GM19468 (cell line): ENCODE results near the gene ERMARD.

Source experiments
- ATAC-seq: cut with Tn5 transposase; IDR thresholded peaks from one replicate; pipeline ENCODE4 v1.9.1; 2021; ENCODE audit warnings: mild to moderate bottlenecking, moderate library complexity, moderate number of reproducible peaks; ENCODE audit not compliant: unreplicated experiment; ENCODE audit errors: extremely low read depth

Gene ERMARD

DNA sequence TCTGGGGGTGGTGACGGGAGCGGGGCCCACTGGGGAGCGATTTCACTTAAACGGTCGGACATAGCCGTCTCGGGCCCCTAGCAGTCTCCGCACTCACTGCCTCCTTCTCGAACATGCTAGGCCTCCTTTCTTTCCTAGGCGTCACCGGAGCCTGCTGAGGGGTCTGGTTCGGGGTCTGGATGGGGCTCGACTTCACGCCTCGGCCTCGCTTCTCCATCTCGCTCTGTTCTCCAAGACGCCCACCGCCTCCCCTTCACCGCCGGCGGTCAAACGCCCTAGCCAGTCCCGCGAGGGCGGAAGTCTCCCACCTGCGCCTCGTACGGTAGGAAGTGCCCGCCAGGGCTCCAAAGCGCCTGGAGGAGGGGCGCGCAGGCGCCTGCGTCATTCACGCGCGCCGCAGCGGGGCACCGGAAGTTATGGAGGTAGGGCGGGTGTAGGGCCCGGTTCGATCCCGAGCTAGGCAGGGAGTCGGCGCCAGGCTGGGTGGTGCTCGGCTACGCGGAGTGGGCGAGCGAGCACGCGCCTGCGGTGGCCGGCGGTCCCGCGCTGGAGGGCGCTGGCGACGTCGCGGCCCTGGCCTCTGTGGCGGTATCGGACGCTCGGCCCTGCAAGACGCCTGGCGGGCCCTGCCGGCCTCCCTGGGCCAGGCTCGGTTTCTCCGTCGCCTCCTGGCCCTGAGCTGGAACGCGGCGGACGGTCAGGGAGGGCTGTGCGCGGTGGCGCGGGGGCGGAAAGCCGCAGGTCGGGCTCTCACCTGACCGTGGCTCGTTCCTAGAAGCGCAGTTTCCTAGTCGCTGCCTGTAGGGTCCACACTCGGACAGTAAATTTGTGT lies at the start of gene ERMARD, which contains the start of gene DYNLT2:
Gene ERMARD (plus strand): TSS at position 381 of the 832 bp plus-strand sequence. CDS start 36 bp downstream, at position 417.
Gene DYNLT2 (minus strand): TSS at position 331 of the 832 bp plus-strand sequence. CDS start 114 bp downstream, at position 217.
- peak; percentile 96 for ATAC-seq

DNA sequence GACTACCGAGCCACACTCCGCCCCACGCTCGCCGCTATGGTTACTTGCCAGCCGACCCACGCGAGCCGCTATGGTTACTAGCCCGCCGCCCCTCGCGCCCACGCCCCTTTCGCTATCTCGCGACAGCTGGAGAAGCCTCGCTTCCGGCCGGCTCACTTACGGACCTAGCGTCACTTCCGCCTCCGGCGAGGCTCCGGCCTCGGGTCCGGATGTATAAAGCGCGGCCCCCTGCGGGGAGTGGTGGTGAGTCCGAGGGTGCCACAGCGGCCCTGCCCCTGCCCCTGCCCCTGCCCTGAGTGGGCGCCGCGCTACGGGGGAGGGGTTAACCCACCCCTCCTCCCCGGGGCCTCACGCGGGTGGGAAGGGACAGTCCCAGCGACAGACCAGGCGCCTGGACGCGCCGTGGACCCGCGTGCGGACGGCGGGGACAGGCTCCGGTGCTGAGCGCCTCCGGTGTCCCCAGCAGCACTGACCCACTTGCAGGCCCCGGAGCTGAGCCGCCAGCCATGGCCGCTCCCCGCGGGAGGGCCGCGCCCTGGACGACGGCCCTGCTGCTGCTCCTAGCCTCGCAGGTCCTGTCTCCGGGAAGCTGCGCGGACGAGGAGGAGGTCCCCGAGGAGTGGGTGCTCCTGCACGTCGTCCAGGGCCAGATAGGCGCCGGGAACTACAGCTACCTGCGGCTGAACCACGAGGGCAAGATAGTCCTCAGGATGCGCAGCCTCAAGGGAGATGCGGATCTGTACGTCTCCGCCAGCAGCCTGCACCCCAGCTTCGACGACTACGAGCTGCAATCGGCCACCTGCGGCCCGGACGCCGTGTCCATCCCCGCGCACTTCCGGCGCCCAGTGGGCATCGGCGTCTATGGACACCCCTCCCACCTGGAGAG lies 49.2 kb upstream of the ERMARD start, which contains the start of the genes C6orf120 and WDR27:
Gene C6orf120 (plus strand): TSS at position 173 of the 886 bp plus-strand sequence. CDS start 334 bp downstream, at position 507.
Gene WDR27 (minus strand): TSS at position 76 of the 886 bp plus-strand sequence. CDS start 13,024 bp downstream, outside the sequence.
- ATAC-seq = peak; percentile 97

DNA sequence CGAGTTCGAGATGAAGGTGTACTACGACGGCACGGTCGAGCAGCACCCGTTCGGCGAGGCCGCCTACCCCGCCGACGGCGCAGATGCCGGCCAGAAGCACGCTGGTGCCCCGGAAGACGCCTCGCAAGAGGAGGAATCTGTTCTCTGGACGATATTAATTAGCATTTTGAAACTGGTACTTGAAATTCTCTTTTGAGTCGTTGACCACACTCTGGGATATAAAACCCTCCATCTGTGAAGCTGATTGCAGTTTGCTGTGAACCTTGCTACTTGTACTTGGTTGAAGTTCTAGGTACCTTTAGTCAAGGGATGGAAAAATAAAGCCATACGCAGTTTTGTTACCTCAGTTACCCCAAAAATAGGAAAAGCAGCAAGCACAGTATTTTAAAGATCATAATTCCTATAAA lies 48.6 kb upstream of the ERMARD start:
- no peak for ATAC-seq

DNA sequence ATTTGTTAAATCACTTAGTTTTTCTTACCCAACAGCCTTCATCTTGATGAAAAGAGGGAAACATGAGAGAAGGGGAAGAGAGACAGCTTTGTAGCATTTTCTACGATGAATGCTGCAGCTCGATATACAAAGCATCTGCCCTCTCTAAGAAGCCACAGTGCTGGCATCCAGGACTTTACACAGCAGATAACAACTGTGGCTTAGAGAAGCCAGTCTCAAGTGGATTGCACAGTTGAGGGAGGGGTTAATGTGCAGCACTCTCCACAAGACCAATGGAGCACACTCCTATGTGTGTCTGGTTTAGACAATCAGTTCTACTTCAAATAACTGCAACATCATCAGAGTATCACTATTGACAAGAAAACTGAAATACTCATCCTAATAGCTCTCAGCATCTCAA lies 43.6 kb upstream of the ERMARD start:
- no peak for ATAC-seq

DNA sequence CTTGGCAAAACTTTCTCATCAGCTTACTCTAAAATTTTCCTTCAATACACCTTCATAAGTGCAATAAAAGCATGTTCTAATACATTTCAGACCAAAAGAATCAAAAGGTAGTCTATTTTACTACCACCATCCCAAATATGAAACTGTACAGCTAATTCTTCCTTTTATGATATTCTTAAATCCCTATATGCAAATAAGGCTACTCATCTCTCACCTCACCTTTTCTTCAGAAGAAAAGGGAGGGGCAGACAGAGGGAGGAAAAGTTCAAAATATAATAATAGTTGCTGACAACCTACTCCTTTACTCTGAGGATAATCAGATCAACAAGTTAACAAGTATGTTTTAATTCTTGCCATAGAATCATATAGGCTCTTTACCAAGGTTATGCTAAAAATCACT lies 42.1 kb upstream of the ERMARD start:
- ATAC-seq = no peak

GRCh38 chr6:169710009-169710408 lies 41.4 kb upstream of the ERMARD start:
- ATAC-seq = no peak

- ATAC-seq = no peak
Observed at GRCh38 chr6:169714178-169714577, 37.2 kb upstream of the ERMARD start.

GRCh38 chr6:169714595-169714994 lies 36.8 kb upstream of the ERMARD start:
- no peak for ATAC-seq

GRCh38 chr6:169719117-169719516 lies 32.3 kb upstream of the ERMARD start:
- no peak for ATAC-seq

DNA sequence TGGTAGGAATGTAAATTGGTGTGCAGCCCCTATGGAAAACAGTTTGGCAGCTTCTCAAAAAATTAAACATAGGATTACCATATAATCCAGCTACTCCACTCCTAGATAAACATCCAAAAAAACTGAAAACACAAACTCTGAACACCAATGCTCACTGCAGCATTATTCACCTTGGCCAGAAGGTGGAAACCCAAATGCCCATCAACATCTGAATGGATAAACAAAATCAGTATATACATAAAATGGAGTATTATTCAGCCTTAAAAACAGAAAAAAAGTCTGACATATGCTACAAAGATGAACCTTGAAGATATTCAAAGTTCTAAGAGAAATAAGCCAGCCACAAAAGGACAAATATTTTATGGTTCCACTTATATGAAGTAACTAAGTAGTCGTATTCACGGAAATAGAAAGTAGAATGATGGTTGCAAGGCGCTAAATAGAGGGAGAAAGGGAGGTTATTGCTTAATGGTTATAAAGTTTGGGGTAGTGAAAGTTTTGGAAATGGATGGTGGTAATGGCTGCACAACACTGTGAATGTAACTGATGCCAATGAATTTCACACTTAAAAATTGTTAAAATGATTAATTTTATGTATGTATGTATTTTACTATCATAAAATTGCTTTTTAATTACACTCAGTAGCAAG lies 31.1 kb upstream of the ERMARD start:
- ATAC-seq = no peak

DNA sequence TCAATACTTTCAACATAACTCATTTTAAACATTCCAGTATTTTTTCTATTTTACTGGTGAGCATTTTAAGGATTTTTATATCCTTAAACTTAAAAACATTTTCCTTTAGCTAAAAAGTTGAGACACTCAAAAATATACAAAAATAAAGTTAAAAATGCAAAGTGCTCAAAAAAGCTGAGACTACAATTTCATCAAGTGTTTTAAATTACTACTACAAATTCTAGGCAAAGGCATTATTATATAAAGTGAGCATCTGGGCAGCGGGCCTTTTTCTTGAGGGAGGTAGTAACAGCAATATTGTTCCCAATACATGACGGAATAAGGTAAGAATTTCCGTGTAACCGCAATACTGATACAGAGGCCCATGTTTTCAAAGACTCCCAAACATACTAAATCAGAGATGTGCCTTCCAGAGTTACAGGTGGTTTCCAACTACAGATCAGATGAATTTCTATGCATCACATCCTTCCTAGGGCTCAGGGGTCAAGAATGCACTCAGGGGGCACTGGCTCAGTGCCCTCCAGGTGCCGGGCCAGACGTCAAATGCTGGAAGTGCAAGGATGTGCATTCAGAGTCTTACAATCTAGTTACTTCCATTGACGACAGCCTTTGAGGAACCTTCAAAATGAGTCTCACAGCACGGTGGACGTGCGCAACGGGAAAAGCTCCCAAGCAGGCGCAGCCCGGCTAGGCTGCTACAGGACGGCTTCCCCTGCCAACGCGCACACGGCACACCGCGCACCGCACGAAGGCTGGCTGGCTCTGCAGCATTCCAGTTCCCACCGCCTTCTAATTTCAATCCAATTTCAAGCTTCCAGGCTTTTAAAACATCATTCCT lies 28.8 kb upstream of the ERMARD start:
- no peak for ATAC-seq

- peak; percentile 9 for ATAC-seq
Observed at GRCh38 chr6:169723200-169723909, 28.1 kb upstream of the ERMARD start.

- no peak for ATAC-seq
Observed at GRCh38 chr6:169723991-169724493, 27.4 kb upstream of the ERMARD start.

DNA sequence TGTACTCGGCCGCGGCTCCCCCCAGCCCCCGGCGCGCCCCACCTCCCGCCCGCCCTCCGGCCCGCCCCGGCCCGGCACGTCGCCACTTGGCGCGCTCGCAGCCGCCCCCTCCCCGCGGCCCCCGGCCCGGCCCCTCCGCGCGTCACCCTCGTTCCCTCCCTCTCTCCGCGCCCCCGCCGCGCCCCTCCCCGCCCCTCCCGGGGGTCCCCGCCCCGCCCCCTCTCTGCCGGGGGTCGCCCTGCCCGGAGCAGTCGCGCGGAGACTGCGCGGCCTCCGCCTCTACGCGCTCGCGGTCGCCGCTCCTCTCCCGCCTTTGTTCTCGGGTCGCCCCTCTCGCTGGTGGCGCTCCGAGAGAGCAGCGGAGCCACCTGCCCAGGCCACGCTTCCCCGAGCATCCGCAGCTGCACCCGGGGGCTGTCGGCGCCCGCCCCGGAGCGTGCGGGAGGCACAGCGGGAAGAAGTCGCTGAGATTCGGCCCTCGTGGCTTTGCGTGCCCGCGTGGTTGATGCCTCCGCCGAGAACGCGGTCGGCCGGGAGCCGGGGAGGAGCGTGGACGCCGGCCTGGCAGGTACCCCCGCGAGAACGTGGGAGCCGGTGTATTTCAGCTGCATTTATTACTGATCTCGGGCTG lies 26.8 kb upstream of the ERMARD start, which contains the start of gene PHF10:
Gene PHF10 (minus strand): TSS at position 7 of the 631 bp plus-strand sequence. CDS start 569 bp downstream, outside the sequence.
- peak; percentile 38 for ATAC-seq

GRCh38 chr6:169725125-169726048 lies 26.0 kb upstream of the ERMARD start:
- ATAC-seq = peak; percentile 1

DNA sequence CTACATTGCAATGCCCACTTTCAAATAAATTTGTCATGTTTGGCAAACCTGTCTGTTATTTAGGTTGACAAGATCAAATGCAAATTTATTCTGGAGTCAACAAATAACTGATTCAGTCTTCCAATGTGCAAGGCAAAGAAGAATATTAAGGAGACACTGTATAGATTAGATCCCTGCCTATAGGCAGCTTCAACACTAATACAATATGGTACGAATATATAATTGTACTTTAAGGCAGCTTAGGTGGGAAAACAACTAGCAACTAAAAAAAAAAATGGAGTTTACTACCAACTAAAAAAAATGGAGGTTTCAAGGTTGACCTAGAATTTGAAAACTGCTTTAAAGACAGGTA lies 25.4 kb upstream of the ERMARD start:
- ATAC-seq = no peak

DNA sequence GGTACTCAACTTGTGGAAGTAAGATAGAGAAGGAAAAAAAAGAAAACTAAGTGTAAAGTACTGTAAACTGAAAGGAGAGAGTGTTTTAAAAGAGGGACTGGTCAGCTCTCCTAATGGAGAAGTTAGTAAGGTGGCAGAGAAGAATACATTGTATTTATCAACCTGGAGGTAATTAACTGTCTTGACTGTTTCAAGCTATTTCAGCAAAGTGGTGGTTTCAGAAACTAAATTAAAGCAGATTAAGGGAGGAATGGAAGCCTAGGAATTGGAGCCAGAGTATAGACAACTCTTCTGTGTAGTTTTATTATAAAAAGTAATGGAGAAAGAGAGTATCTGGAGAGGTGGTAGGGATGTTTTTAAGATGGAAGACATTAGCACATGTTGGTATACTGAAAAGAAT lies 24.5 kb upstream of the ERMARD start:
- no peak for ATAC-seq
